ENCODE results near the gene SLC24A4. TPM values are rescaled to one million over a fixed set of nuclear protein-coding genes. Genes with fewer than 3 reads are reported as not detected.
A peak's percentile ranks its signal among the peaks of the same experiment; 100 is the strongest.

SLC24A4 gene
- total RNA-seq, 2 experiments from 2014 or later = not detected

DNA sequence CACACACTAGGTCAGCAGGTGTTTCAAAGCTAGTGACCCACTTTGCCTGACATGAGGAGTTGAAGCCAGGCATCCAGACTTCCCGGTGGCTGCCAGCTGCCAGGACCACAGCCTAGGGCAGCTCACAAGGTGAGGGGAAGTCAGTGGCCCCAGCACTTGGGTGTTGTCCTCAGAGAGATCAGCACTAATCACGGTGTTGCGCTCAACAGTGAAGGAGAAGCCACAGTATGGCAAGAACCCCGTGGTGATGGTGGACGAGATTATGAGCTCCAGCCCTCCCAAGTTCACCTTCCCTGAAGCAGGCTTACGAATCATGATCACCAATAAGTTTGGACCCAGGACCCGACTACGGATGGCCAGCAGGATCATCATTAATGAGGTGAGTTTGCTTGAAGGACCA is 130.7 kb downstream of the SLC24A4 start:
- DNase-seq (no peak), ATAC-seq (no peak)
- CTCF ChIA-PET = no interaction called here
- Mint-ChIP-seq H3K4me3 (no peak overlapping the region), H3K4me1 (ENCODE audit: low read depth) (peaks cover 1% of the 10 kb centered on the region), H3K36me3 (ENCODE audit: low read depth) (no peaks in the 10 kb centered on the region), H3K27me3 (no peaks in the 10 kb centered on the region), H3K27ac (no peak overlapping the region), H3K9me3 (no peaks in the 10 kb centered on the region)
- TF ChIP-seq, protein P1, sequence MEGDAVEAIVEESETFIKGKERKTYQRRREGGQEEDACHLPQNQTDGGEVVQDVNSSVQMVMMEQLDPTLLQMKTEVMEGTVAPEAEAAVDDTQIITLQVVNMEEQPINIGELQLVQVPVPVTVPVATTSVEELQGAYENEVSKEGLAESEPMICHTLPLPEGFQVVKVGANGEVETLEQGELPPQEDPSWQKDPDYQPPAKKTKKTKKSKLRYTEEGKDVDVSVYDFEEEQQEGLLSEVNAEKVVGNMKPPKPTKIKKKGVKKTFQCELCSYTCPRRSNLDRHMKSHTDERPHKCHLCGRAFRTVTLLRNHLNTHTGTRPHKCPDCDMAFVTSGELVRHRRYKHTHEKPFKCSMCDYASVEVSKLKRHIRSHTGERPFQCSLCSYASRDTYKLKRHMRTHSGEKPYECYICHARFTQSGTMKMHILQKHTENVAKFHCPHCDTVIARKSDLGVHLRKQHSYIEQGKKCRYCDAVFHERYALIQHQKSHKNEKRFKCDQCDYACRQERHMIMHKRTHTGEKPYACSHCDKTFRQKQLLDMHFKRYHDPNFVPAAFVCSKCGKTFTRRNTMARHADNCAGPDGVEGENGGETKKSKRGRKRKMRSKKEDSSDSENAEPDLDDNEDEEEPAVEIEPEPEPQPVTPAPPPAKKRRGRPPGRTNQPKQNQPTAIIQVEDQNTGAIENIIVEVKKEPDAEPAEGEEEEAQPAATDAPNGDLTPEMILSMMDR (IDR thresholded peaks at IDR 0.05) = no peak
- intact Hi-C loops (cut with micrococcal nuclease) = no loop called here
- POLR2A ChIA-PET = no interaction called here

DNA sequence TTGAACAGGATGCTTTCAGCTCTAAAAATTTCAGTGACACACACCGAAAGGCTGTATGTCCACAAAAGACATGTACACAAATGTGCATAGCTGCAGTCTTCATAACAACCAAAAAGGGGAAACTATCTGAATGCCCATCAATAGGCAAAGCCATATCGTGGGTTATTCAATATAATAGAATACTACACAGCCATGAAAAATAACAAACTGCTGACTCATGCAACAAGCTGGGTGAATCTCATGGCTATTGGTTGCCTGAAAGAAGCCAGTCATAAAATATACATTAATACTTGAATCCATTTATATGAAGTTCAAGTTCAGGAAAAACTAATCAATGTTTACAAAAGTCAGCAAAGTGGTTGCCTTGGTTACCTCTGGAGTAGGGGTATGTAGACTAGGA is 132.3 kb downstream of the SLC24A4 start:
- ChIA-PET POLR2A (interaction anchor here (1.1 kb wide), 1 partner anchor 16 kb away, joined by 3 read pairs; no protein-coding TSS in a partner anchor), CTCF (interaction anchor here (1.2 to 1.4 kb wide), 3 partner anchors 8 to 320 kb away, joined by 3 read pairs; no protein-coding TSS in a partner anchor)
- TF ChIP-seq, protein P1 (IDR thresholded peaks at IDR 0.05) = no peak
- ATAC-seq (no peak), DNase-seq (no peak)
- Mint-ChIP-seq H3K27me3 (no peaks in the 10 kb centered on the region), H3K27ac (no peak overlapping the region), H3K9me3 (no peaks in the 10 kb centered on the region), H3K4me1 (ENCODE audit: low read depth) (peaks cover 12% of the 10 kb centered on the region), H3K36me3 (ENCODE audit: low read depth) (no peaks in the 10 kb centered on the region), H3K4me3 (no peak overlapping the region)
- intact Hi-C loops (cut with micrococcal nuclease) = no loop called here

DNA sequence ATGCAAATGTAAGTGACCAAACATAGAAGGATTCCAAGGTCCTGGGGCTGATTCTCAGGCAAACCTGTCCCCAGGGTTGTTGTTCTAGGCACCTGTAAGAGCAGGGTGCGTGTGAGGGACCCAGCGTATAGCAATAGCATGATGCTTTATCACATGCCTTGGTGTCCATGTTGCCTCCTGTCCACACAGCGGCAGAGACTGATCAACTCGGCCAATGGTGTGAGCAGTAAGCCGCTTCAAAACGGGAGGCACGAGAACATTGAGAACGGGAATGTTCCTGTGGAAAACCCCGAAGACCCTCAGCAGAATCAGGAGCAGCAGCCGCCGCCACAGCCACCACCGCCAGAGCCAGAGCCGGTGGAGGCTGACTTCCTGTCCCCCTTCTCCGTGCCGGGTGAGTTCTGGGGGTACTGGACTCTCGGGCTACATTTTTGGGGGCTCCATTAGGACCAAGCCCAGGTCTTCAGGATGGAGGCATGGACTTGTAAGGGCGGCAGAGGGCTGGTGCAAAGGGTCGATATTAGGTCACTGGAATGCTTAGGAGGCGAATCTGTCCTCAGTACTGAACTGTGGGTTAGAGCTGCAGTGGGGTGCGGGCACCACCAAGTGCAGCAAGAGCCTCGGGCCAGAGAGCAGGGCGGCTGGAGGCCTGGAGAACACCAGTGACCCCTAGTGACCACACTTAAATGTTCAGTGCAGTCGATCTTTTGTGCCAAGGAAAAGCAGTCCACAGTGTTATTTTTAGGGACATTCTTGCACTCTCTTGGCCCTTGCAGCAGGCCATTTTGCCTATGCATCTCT is 133.4 kb downstream of the SLC24A4 start:
- TF ChIP-seq, protein P1 (IDR thresholded peaks at IDR 0.05) = peak; percentile 53
- H3K36me3 Mint-ChIP-seq (ENCODE audit: low read depth) = no peaks in the 10 kb centered on the region
- intact Hi-C loops (cut with micrococcal nuclease) = no loop called here
- ATAC-seq = no peak
- H3K27ac Mint-ChIP-seq = no peak overlapping the region
- H3K4me1 Mint-ChIP-seq (ENCODE audit: low read depth) = peaks cover 23% of the 10 kb centered on the region
- no peaks in the 10 kb centered on the region for H3K27me3 Mint-ChIP-seq
- ChIA-PET CTCF (interaction anchor here (1.4 kb wide), 1 partner anchor 10 kb away, joined by 3 read pairs; no protein-coding TSS in a partner anchor), POLR2A (interaction anchor here (0.6 to 0.7 kb wide), 2 partner anchors 8 to 79 kb away, joined by 3 read pairs; no protein-coding TSS in a partner anchor)
- no peak overlapping the region for H3K4me3 Mint-ChIP-seq
- no peaks in the 10 kb centered on the region for H3K9me3 Mint-ChIP-seq
- DNase-seq = peak; percentile 42

DNA sequence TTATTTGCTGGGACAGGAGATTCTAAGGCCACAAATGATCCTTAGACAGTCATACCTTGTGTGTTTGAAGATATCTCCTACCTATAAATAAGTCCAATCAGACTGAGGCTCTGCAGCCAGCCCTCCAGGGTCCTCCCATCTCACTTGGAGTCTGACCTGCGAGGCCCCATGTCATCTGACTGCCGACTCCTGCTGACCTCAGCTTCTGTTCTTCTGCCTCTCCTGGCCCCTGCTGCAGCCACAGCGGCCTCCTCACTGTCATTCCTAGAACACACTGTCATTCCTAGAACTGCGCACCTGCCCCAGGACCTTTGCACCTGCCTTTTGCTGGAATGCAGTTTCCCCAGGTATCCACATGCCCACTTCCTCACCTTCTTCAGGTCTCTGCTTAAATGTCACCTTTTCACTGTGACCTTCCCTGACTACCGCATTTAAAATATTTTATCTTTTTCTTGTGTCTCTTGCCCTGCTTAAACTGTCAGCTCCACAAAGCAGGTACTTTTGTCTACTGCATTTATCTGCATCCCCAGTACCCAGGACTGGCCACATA is 134.1 kb downstream of the SLC24A4 start:
- no peak for ATAC-seq
- CTCF ChIA-PET = no interaction called here

More for the DNA sequence above, 134.1 kb downstream of the SLC24A4 start:
- Mint-ChIP-seq H3K36me3 (ENCODE audit: low read depth) (no peaks in the 10 kb centered on the region), H3K9me3 (no peaks in the 10 kb centered on the region), H3K4me3 (no peak overlapping the region), H3K27me3 (no peaks in the 10 kb centered on the region), H3K27ac (no peak overlapping the region), H3K4me1 (ENCODE audit: low read depth) (peaks cover 30% of the 10 kb centered on the region)
- POLR2A ChIA-PET = interaction anchor here (0.6 kb wide), 1 partner anchor 9 kb away, joined by 3 read pairs; no protein-coding TSS in a partner anchor
- no peak for DNase-seq
- intact Hi-C loops (cut with micrococcal nuclease) = no loop called here
- TF ChIP-seq, protein P1 (IDR thresholded peaks at IDR 0.05) = no peak
